DND-41 (cell line): ENCODE results near the gene MICAL3.

ENCODE experiments used
- CTCF ChIP-seq: IDR thresholded peaks from 2 replicates; pipeline ENCODE4 v1.5.1; 2012; ENCODE audit warnings: borderline replicate concordance, low read length, moderate library complexity, mild to moderate bottlenecking; ENCODE audit not compliant: poor library complexity, severe bottlenecking; ENCODE audit errors: extremely low read depth
- EZH2 ChIP-seq: IDR thresholded peaks from 3 replicates; pipeline ENCODE4 v1.6.1; 2012; ENCODE audit warnings: borderline replicate concordance, low read depth, mild to moderate bottlenecking, moderate library complexity, low read length, inconsistent platforms; ENCODE audit not compliant: severe bottlenecking

DNA sequence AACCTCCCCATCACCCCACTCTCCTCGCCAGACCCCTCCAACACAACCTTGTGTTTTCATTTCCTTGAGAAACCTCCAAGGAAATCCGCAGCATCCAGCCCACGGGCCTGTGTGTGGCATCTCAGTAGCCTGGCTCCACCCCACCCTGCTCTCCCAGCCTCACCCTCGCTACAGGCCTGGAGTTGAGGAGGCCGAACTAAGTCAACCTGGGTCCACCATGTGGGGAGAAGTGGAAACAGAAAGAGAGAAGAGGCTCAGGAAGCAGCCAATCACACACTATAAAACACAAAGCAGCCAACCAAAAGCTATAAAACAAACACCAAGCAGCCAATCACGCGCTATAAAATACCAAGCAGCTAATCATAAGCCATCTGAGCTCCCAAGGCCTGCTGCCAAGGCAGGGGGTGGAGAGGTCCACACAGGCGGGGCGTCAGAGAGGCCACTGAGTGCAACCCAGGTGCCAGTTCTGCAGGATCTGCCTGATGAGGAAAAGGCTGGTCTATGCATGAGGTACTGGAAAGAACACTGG lies 72.0 kb downstream of the MICAL3 start:
- no peak for TF ChIP-seq CTCF
- TF ChIP-seq EZH2, result no peak
